K562 (cell line): ENCODE results near the gene BRD7. TPM values are rescaled to one million over a fixed set of nuclear protein-coding genes. Genes with fewer than 3 reads are reported as not detected.

Source experiments
- ATAC-seq: fragments of 200-7000 bp; cut with Tn5 transposase; 3 replicates; pipeline ENCODE4 v1.9.1; 2020; ENCODE audit warnings: moderate library complexity
- BruUV-seq: library from RNA; stranded (reverse); fragments of 400-500 nt; replicated peaks from 2 replicates; lab custom pipeline; 2021; lab: Mats Ljungman, UMichigan
- CTCF ChIA-PET: fragments of 300-600 bp; formaldehyde crosslinking; extraction: SDS; loops from one replicate; lab custom pipeline; 2021; ENCODE audit warnings: low intra/inter-chr PET ratio; lab: Yijun Ruan, JAX
- POLR2A ChIA-PET: fragments of 300-600, 350-650 bp; sonication (Branson Sonifier 250); formaldehyde crosslinking; extraction: SDS; loops from one replicate; lab custom pipeline; 2021; ENCODE audit warnings: antibody characterized with exemption, inconsistent platforms; lab: Yijun Ruan, JAX
- DNase-seq, 4 experiments: peaks; one replicate each; pipeline versions ENCODE4 v3.0.0 to v3.0.0-alpha.2; 2011 to 2018; ENCODE audit warnings: low spot score in 3 of 4, mixed read lengths in 3 of 4; ENCODE audit errors: extremely low read depth in 1 of 4
- FAIRE-seq: peaks from 2 replicates; lab custom pipeline; 2011; peaks lifted over from hg19 to GRCh38; lab: Jason Lieb, UNC
- H2AFZ ChIP-seq: 2 replicates; pipeline ENCODE4 v1.6.0; 2011; ENCODE audit warnings: low read depth, low read length, control low read depth, inconsistent platforms
- H3K27ac ChIP-seq: fragments of 200-600 bp; 3 replicates; pipeline ENCODE4 v1.8.0; 2011; ENCODE audit warnings: low read depth, mild to moderate bottlenecking, control low read depth, inconsistent platforms, low read length, moderate library complexity, mixed read lengths; ENCODE audit errors: extremely low read depth
- H3K27me3 ChIP-seq, 2 experiments: fragments of 300-600 bp in 1 of 2; 2 replicates in 1 of 2; 3 replicates in 1 of 2; pipeline versions ENCODE4 v1.6.0 to v1.8.0; 2011; ENCODE audit warnings: inconsistent platforms in 2 of 2, low read length in 2 of 2, mild to moderate bottlenecking in 1 of 2, mixed read lengths in 1 of 2, moderate library complexity in 1 of 2; ENCODE audit not compliant: control insufficient read depth in 2 of 2, insufficient read depth in 2 of 2
- H3K36me3 ChIP-seq: fragments of 300-600 bp; 3 replicates; pipeline ENCODE4 v1.8.0; 2011; ENCODE audit warnings: mild to moderate bottlenecking, low read length, inconsistent platforms; ENCODE audit not compliant: control insufficient read depth, insufficient read depth
- H3K4me1 ChIP-seq, 2 experiments: fragments of 200-600 bp in 1 of 2; replicated peaks in 1 of 2; 2 replicates in 1 of 2; 3 replicates in 1 of 2; pipeline versions ENCODE4 v1.5.1 to v1.8.0; 2011; ENCODE audit warnings: inconsistent platforms in 2 of 2, low read length in 2 of 2, mild to moderate bottlenecking in 1 of 2, mixed read lengths in 1 of 2, moderate library complexity in 1 of 2; ENCODE audit not compliant: control insufficient read depth in 2 of 2, insufficient read depth in 2 of 2
- H3K4me2 ChIP-seq: 2 replicates; pipeline ENCODE4 v1.6.1; 2011; ENCODE audit warnings: low read length, control low read depth, inconsistent platforms, mixed read lengths; ENCODE audit not compliant: insufficient read depth
- H3K4me3 ChIP-seq: fragments of 200-600 bp; sonication (generic), shearing (Covaris generic); 2 replicates; pipeline ENCODE4 v1.5.1; 2016; ENCODE audit warnings: control low read depth, inconsistent platforms
- H3K79me2 ChIP-seq: fragments of 200-600 bp; 3 replicates; pipeline ENCODE4 v1.8.0; 2011; ENCODE audit warnings: low read length, inconsistent platforms; ENCODE audit not compliant: control insufficient read depth, insufficient read depth
- H3K9ac ChIP-seq, 2 experiments: 2 replicates each; pipeline versions ENCODE4 v1.6.0 to v1.6.1; 2011; ENCODE audit warnings: low read depth in 2 of 2, low read length in 2 of 2, control low read depth in 1 of 2, inconsistent platforms in 1 of 2, mild to moderate bottlenecking in 1 of 2, mixed read lengths in 1 of 2; ENCODE audit not compliant: insufficient read depth in 1 of 2
- H3K9me1 ChIP-seq: one replicate; pipeline ENCODE4 v1.6.0; 2011; ENCODE audit warnings: inconsistent platforms, mild to moderate bottlenecking, low read length, moderate library complexity; ENCODE audit not compliant: control insufficient read depth, insufficient read depth
- H3K9me3 ChIP-seq: replicated peaks from 2 replicates; pipeline ENCODE4 v1.5.1; 2011; ENCODE audit warnings: low read depth, low read length, inconsistent platforms; ENCODE audit not compliant: control insufficient read depth, insufficient read depth
- H4K20me1 ChIP-seq: replicated peaks from 2 replicates; pipeline ENCODE4 v1.6.1; 2011; ENCODE audit warnings: low read length, inconsistent platforms, mixed read lengths; ENCODE audit not compliant: control insufficient read depth, insufficient read depth
- ATF6 ChIP-seq: sonication (generic); formaldehyde crosslinking; IDR thresholded peaks from 2 replicates; pipeline ENCODE4 v1.4.0; 2020; ENCODE audit warnings: mild to moderate bottlenecking, missing genetic modification reagents
- GATAD2A ChIP-seq: fragments of 450-650 bp; IDR thresholded peaks from 2 replicates; pipeline ENCODE4 v1.6.1; 2017
- MYNN ChIP-seq, 2 experiments: sonication (generic); formaldehyde crosslinking in 1 of 2; IDR thresholded peaks; 2 replicates each; pipeline versions ENCODE4 v1.5.0 to v1.6.1; 2016 to 2020; ENCODE audit warnings: antibody characterized with exemption in 1 of 2, missing genetic modification reagents in 1 of 2
- NFIC ChIP-seq: fragments of 450-650 bp; IDR thresholded peaks from 2 replicates; pipeline ENCODE4 v1.6.1; 2017; ENCODE audit warnings: mild to moderate bottlenecking, inconsistent platforms
- POU5F1 ChIP-seq: fragments of 150-350 bp; IDR thresholded peaks from 2 replicates; pipeline ENCODE4 v1.6.1; 2014; ENCODE audit warnings: borderline replicate concordance, low read length, low read depth, mild to moderate bottlenecking; ENCODE audit not compliant: partially characterized antibody
- RFX5 ChIP-seq: IDR thresholded peaks from 2 replicates; pipeline ENCODE4 v1.6.1; 2011; ENCODE audit warnings: low read depth, mild to moderate bottlenecking, improper control_type of control experiment, low read length
- SIN3A ChIP-seq, 2 experiments: fragments of 150-350 bp in 1 of 2; IDR thresholded peaks; 2 replicates each; pipeline ENCODE4 v1.6.1; 2011 to 2016; ENCODE audit warnings: borderline replicate concordance in 2 of 2, low read depth in 2 of 2, low read length in 2 of 2, mild to moderate bottlenecking in 2 of 2, moderate library complexity in 2 of 2; ENCODE audit not compliant: control insufficient read depth in 1 of 2
- SREBF2 ChIP-seq: sonication (generic); formaldehyde crosslinking; IDR thresholded peaks from 2 replicates; pipeline ENCODE4 v1.4.0; 2020; ENCODE audit warnings: mild to moderate bottlenecking, missing genetic modification reagents
- TAL1 ChIP-seq: fragments of 450-650 bp; IDR thresholded peaks from 2 replicates; pipeline ENCODE4 v1.6.1; 2016; ENCODE audit warnings: mild to moderate bottlenecking
- ZFP36 ChIP-seq: fragments of 150-350 bp; IDR thresholded peaks from 2 replicates; pipeline ENCODE4 v1.6.1; 2018; ENCODE audit warnings: low read length, low read depth; ENCODE audit not compliant: partially characterized antibody
- ZNF124 ChIP-seq: sonication (generic); formaldehyde crosslinking; IDR thresholded peaks from 2 replicates; pipeline ENCODE4 v1.8.1; 2022; ENCODE audit warnings: missing genetic modification reagents
- WGBS: fragments of 100-300 bp; shearing (Covaris generic); methylation state at CpG from one replicate; pipeline ENCODE4 v1.1.6; 2016; ENCODE audit warnings: low coverage, mixed read lengths; ENCODE audit not compliant: insufficient coverage; ENCODE audit errors: missing lambda C conversion rate; 5-methylcytosine and 5-hydroxymethylcytosine counted together
- in situ Hi-C: fragments of 300-500 bp; cut with MboI; formaldehyde crosslinking; loops from 4 replicates; pipeline ENCODE4 v1.15.0; 2018; ENCODE audit warnings: inconsistent platforms, mixed read lengths
- intact Hi-C: fragments of 100-400 bp; cut with micrococcal nuclease; formaldehyde crosslinking; loops from 2 replicates; pipeline ENCODE4 v1.14.2; 2022
- polyA plus RNA-seq, 8 experiments: library from polyadenylated mRNA; depleted of rRNA in 4 of 8; stranded (reverse) in 5 of 8; unstranded in 3 of 8; fragments of >200 nt; fragmentation: Nextera tagmentation in 2 of 8; fragmentation: Illumina TruSeq in 1 of 8; extraction: Ambion mirVana in 2 of 8; extraction: Trizol in 1 of 8; gene quantifications; 2 replicates each; pipeline versions ENCODE4 v1.2.1 to v1.2.3, GENCODE V29; 2011 to 2014; ENCODE audit warnings: inconsistent platforms in 1 of 8, missing spikeins in 1 of 8
- total RNA-seq, 7 experiments: library from RNA; depleted of rRNA in 6 of 7; stranded (reverse); fragments of >200 nt in 6 of 7; fragmentation: Illumina TruSeq in 2 of 7; extraction: Trizol in 2 of 7; gene quantifications; 2 replicates each; pipeline versions ENCODE4 v1.2.1 to v1.2.3, GENCODE V29; 2011 to 2021; ENCODE audit warnings: low replicate concordance in 1 of 7

BRD7 gene
- total and polyA plus RNA-seq, 9 of the 15 experiments (the other 6 are each of a cell fraction or from before 2014, with no cell fraction given) = 20.6 to 101 (median 68.7) TPM

DNA sequence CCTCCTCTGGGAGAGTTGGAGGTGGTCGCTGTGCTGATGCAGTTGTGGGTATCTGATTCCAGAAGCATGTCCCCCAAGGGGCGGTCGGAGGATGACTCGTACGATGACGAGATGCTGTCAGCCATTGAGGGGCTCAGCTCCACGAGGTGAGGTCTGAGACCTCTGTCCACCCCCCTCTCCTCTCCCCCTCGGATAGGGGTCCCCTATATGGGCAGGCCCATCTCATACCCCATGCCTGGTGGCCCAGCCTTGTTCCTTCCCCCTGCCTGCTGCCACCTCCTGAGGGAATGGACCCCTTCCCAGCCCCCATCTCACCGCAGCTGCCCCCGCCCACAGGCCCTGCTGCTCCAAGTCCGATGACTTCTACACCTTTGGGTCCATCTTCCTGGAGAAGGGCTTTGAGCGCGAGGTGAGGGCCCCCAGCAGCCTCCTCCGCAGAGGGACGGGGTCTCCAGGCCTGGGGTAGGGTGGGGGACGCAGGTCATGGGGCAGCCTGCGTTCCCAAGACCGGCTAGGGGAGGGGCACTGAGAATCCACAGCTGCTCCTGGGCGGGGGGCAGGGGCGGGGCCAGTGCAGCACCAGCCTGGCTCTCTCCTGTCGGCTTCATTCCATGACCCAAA is 63.2 kb downstream of the BRD7 start (continued):
- TF ChIP-seq ATF6 (no peak), GATAD2A (no peak), TAL1 (no peak), RFX5 (no peak), SIN3A (IDR thresholded peaks at IDR 0.05; ENCODE audit: borderline replicate concordance in 2 of 2, control insufficient read depth in 1 of 2, low read depth in 2 of 2, low read length in 2 of 2) (no peak)

GRCh38 chr16:50304467-50305440 is 64.0 kb downstream of the BRD7 start:
- Histone ChIP-seq H3K9me3 (no peaks in the 10 kb centered on the region), H3K27ac (no peak overlapping the region), H3K27me3 (no peaks in the 10 kb centered on the region), H3K9ac (peak overlapping the region in 1 of 2 experiments; percentile 26; a peak in 1 of 4 replicates), H3K4me3 (no peak overlapping the region), H2AFZ (no peak overlapping the region), H3K4me1 (peaks cover 0 to 48% of the 10 kb centered on the region in 2 experiments; a peak in 2 of 5 replicates), H3K79me2 (no peaks in the 10 kb centered on the region), H3K9me1 (peaks cover 2% of the 10 kb centered on the region), H4K20me1 (peaks cover under 1% of the 10 kb centered on the region; the same call in 1 of the 2 replicates), H3K4me2 (no peak overlapping the region), H3K36me3 (peaks cover 91% of the 10 kb centered on the region; the same call in 2 of the 3 replicates)
- no TSS peak for BruUV-seq
- ChIA-PET POLR2A (interaction anchor here (0.6 to 0.9 kb wide), 3 partner anchors 52 to 379 kb away, joined by 3 to 4 read pairs (median 3); no protein-coding TSS in a partner anchor), CTCF (no interaction called here)
- FAIRE-seq (no peak), DNase-seq (no peak), ATAC-seq (no peak)
- 94% methylated on average over 15 of the region's 25 CpGs for WGBS
- TF ChIP-seq ZNF124 (CRISPR knock-in tag) (no peak), ZFP36 (peak; percentile 34), NFIC (peak; percentile 78), MYNN (IDR thresholded peaks at IDR 0.05) (no peak), MYNN (CRISPR knock-in tag; IDR thresholded peaks at IDR 0.05) (no peak), SREBF2 (no peak), POU5F1 (no peak)
- in situ Hi-C loops = no loop called here
- intact Hi-C loops = no loop called here
